Measurements from ENCODE around the gene SIK2. TPM values are rescaled to one million over a fixed set of nuclear protein-coding genes. Genes with fewer than 3 reads are reported as not detected.
"Not testable (repeated sequence)": the region's sequence is repeated elsewhere in the genome, so short reads cannot be mapped to it uniquely, and the experiment has no call there.

Gene SIK2
- polyA plus RNA-seq, 5 donors = 23.2 to 33.7 (median 25.4) TPM

DNA sequence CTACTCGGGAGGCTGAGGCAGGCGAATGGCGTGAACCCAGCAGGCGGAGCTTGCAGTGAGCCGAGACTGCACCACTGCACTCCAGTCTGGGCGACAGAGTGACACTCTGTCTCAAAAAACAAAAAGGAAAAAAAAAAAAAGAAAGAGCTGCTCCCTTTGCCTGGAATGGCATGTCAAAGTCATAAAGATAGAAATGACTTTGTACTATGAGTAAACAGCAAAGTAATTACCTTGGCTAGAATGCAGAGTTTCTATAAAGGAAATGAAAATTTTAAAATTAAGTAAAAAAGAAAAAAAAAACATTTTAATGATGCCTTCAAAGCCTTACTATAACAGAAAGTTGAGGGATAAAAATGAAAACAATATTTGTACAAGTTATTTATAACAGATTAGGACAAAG, 153.8 kb downstream of the SIK2 start:
- no peak for DNase-seq

DNA sequence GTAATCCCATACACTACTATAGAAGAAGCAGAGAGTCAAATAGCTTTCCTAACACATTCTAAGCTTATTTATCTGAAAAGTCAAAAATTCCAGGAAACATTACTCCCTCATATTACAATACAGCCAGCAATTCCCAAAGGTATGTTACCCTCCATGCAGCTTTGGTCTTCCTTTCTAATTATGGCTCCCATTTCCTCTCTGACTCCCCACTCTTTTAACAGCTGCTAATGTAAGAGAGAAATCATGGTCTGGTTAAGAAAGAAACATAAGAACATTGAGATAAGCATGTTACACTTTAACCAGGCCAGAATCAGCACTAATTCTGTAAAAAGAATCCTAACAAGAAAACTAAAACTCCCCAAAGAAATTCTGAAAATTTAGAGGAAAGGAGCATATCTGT, 157.1 kb downstream of the SIK2 start:
- DNase-seq = no peak

DNA sequence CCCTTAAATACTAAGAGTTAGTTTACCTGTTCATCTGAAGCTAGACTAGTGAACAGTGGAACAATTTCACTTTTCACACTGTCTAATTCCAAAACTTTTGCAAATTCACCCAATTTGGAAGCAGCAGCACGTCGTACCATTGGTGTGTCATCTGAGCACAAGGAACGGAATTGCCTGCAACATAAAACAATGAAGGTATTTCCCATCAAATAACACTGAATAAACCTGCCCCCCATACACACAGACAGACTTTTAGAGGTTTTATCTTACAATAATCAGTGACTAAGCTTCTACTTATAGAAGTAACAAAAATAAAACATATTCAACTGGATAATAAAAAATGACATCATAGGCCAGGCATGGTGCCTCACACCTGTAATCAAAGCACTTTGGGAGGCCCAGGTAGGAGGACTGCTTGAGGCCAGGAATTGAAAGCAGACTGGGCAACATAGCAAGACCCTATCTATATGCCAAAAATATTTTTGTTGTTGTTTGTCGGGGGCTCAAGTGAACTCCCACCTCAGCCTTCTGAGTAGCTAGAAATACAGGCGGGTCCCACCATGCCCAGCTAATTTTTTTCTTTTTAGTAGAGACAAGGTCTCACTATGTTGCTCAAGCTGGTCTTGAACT, 157.6 kb downstream of the SIK2 start:
- no peak for DNase-seq

DNA sequence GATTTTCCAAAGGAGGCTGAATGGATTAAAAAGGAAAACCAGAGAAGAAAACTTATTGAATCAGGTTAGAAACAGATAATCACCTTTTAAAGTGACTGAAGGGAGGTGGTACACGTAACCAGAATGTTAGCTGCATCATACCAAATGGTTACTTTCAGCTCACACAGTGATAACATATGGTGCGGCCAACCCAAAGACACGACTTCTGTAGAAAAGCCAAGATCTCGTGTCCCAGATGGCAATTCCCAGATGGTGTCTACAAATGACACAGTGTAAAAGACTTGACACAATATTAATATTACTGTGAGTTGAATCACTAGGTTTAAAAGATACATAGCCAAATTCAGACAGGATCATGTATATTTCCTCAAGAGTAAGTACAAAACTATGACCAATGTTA, 158.8 kb downstream of the SIK2 start:
- DNase-seq = peak in 1 of 2 donors; percentile 28

DNA sequence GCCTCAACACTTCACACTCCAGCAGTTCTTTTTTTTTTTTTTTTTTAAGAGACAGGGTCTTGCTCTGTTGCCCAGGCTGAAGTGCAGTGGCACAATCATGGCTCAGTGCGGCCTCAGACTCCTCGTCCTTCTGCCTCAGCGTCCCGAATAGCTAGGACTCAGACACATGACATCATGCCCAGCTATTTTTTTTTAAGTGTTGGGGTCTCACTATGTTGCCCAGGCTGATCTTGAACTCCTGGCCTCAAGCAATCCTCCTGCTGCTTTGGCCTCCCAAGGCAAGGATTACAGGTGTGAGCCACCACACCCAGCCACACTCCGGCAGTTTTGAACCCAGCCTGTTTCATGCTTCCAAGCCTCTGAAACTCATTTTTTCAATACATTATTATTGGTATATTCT, 160.3 kb downstream of the SIK2 start:
- no peak for DNase-seq

DNA sequence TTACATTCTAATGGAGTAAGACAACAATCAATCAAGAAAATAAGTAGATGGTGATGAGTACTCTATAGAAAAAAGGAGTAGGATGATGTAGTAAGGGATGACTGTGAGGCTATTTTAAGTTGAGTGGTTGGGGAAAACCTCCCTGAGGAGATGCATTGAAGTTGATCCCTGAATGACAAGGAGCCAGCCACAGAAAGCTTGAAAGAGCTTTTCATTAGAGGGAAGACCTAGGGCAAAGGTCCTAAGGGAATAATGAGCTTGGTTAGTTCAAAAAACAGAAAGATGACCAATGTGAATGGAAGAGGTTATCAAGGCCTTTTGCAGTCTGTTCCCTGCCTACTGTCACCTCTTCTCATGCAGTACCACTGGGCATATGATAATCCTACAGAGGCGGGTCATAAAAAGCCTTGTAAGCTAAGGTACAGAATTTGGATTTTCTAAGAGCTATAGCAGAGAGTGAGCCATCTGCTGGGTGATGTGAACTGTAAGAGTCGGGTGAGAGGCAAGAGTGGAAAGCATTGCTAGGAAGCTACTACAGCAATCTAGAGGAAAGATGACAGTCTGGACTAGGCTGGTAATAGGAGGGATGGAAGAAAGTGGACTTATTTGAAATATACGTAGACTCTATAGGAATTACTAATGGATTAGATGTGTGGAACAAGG, 160.9 kb downstream of the SIK2 start:
- DNase-seq = no peak

DNA sequence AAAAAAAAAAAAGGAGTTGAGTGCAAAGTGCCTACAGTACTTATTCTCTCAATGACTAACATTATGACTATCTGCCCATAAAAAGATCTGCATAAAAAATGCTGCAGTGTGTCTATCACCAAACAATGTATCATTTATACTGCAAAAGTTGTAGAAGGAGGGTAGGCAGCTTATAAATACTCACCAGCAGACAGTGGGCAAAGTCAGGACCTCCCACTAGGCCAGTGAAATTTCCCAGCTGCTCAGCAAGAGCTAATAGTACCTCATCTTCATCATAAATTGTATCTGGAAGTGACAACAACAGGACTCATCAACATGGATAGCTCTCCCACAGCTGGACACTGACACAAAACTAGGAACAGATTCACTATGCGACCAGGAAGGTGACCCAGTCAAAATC, 162.4 kb downstream of the SIK2 start:
- no peak for DNase-seq

DNA sequence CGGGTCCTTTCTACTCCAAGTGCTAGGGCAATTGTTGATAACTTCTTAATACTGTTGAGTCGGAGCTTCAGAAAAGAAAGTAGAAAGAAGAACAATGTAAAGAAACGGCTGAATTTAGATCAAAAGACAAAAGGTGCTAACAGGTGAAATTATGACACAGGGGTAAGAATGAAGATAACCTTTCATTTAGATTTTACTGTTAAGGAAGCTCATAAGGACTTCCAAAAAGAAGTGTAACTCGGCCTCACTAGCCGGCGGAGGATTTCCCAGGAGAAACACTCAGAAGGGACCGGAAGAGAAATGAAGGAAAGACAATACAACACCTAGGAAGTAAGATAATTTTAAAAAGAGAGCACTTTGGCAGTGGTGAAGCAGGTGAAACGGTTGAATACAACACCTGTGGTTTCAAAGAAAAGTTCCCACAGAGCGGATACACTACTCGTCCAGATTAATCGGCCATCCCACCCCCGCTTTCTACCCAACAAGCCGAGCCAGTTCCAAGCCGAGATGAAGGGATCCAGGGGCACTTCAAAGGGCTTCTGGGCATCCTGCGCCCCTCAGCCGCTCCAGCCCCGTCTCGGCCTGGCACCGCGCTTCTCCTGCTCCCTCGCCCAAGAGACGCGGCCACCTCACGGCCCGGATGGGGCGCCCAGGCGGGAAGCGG, 163.2 kb downstream of the SIK2 start:
- no peak for DNase-seq

DNA sequence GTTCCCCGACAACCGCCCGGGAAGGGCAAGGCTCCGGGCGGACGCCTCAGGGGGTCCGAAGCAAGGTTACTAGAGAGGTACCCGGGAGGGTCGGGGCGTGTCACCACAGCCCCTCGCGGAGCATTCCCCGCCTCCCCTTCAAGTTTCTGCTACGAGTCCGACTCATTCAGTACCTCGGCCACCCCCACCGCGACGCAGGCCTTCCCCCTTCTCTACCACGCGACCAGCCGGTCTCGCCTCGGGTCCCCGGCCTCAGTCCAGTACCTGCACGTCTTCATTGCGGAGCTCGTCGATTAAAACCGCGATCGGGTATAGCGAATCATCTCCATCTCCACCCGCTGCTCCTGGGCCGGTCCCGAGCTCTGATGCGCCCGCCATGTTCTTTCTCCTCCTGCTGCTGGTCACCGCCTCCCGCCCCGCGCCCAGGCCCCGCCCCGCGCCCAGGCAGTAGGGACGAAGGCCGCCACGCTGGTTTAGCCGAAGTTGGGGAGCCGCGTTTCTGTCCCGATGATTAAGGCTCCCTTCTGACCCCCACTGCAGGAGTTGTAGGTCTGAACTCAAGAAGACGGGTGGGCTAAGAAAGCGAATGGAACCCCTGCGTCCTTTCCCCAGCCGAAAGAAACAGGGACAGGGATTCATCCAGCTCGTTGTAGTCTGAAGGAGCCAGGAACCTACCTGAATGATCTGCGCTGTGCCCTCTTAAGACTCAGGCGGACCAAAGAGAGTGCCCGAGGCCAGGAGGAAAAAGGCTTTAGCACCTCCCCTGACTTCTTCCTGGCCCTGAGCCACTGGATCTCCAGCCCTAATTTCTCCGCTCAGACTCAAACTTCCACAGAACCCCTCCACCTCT, 164.0 kb downstream of the SIK2 start, which contains the start of gene PPP2R1B:
TSS of gene PPP2R1B (minus strand) at position 406 of the 850 bp plus-strand sequence. CDS start at position 378, 28 bp downstream.
- DNase-seq = peak; percentile 81 to 85

DNA sequence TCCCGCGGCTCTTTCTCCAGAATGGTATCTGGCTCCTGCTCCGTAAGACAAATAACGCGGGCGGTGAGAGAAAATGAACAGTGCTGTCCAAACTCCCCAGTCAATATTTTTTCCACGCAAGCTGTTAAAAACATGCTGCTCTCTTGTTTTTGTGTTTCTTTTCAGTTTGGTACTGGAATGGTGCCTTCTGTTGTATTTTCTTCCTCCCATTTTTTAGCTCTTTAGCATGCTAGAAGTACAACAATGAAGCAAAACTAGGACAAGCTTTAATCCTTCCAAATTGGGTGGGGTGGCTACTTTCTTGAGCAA, 164.5 kb downstream of the SIK2 start:
- DNase-seq = no peak

DNA sequence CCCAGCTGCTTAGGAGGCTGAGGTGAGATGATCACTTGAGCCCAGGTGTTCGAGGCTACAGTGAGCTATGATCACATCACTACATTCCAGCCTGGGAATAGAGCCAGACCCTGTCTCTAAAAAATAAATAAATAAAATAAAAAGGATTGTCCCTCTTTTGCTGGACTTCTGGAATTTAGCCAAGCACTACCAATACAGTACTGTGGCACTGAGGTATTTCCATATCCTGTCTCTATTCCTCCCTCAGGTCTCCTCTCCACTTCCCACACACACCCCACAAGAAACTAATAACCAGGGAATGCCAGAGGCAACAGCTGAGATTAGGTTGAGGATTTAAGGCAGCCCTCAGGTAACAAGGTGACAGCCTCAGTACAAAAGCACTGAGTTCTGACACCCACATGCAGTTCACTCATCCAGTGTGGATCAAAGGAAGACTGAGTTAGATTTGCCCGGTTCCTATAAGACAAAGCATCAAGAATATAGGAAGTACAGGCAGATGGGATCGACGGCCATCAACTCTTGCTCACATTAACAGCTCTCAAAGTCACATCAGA, 168.4 kb downstream of the SIK2 start:
- DNase-seq = no peak

DNA sequence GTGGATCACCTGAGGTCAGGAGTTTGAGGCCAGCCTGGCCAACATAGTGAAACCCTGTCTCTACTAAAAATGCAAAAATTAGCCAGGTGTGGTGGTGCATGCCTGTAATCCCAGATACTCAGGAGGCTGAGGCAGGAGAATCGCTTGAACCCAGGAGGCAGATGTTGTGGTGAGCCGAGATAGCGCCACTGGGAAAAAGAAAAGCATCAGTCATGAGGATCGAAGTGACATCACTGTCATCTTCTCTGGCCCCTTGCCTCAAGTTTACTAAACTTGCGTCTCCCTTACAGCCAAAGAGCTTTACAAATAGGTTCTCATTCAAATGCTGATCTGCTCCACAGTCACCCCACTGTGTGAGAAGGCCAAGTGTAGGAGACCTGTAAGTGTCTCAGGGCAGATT, 169.0 kb downstream of the SIK2 start:
- not testable (repeated sequence) for DNase-seq

DNA sequence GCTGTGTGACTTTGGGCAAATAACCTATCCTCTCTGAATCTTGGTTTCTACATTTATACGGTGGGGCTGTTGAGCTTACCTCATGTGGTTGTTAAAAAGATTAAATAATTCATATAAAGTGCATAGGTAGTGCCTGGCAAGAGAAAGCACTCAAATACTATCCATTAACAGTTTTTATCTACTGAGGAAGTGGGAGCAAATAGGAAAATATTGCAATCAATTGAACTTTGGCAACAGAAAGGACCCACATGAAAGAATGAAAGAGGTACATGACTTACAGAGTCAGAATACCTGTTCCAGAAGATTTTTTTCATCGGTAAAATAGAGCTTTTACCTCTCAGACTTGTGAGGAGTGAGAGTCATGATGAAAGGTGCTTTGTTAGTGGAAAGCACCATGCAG, 170.3 kb downstream of the SIK2 start:
- DNase-seq = no peak

DNA sequence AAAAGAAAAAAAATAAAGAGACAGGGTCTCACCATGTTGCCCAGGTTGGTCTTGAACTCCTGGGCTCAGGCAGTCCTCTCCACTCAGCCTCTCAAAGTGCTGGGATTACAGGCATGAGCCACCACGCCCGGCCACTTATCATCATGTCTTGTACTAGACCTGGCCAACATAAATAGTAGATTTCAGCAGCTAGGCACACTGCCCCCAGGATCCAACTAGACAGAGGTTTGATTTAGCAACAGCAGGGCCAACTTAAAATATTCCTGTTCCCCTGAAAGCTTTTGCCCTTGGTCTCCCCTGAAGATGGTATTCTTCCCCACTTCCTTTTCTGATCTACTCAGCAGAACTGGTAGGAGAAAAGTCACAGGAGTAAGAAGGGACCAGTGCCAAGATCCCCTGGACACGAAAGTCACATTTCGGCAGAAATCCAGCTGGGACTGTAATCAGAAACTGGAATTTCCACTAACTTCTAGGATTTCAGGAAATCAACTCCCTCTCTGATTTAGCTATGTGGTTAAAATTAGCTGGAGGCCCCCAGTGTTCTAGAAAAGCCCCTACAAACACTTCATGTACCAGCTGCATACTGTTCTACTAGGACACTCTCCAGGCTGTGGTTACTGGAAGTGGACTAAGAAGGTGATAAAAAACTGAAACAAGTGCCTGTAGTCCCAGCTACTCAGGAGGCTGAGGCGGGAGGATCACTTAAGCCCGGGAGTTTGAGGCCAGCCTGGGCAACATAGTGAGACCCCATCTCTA, 172.9 kb downstream of the SIK2 start:
- DNase-seq = peak; percentile 66 to 73

DNA sequence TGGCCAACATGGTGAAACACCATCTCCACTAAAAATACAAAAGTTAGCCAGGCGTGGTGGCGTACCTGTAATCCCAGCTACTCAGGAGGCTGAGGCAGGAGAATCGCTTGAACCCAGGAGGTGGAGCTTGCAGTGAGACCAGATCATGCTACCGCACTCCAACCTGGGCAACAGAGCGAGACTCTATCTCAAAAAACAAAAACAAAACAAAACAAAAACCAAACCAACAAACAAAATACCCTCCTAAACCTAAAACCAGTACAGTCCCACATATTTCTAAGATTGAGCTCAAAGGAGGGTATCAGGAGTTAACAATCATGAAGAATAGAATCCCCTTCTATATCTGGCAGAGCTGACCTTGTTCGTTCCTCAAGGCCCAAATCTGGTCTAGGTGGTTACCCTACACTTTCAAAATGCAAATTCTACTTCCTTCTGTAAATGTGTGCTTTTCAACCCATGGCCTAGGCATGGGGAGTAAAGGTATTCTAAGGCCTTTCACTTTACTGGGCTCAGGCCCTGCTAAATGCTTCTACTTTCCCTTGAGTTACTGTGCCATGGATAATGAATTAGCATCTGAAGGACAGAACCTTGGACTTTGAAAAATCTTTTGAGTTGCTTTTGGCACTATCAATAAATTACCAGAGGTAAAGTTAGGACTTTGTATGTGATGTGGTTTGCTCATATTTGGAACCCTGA, 174.3 kb downstream of the SIK2 start:
- no peak for DNase-seq

DNA sequence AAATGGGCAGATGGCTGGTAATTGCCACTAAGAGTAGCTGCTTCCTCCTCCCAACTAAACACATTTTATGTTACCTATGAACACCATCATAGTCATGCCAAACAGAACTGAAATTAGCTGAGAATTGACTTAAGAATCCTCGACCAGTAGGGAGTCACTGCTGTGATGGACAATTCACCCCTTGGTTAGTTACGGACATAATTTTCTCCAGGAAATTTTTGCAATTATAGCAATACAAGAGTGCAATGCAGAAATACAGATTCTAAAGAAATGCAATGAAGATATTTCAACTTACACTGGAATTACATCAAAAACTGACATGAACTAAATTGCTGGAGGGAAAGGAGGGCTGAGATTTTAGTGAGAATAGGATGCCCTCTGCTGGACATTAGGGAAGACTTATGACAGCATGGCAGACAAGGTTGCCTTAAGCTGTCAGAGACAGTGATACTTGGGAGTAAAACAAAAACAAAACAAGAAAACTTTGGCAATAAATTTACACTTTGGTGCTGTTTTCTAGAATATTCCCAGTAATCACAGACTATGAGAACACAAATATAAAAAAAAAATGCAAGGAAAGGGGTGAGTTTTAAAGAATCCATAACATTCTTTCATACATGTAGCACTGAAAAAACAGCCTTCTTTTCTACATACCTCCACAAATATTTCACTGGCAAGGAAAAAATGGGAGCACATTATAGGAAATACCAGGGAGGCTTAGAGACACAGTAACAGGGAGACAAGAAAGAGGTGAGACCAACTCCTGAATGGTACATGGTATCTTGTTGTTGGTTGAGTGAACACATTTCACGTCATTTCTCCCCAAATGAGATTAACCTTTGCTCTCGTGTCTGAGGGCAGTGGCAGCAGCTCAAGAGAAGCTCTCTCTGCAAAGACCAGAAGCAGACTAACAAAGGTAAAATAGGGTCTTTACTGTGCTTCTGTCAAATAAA, 175.1 kb downstream of the SIK2 start:
- DNase-seq = peak; percentile 59 to 74

DNA sequence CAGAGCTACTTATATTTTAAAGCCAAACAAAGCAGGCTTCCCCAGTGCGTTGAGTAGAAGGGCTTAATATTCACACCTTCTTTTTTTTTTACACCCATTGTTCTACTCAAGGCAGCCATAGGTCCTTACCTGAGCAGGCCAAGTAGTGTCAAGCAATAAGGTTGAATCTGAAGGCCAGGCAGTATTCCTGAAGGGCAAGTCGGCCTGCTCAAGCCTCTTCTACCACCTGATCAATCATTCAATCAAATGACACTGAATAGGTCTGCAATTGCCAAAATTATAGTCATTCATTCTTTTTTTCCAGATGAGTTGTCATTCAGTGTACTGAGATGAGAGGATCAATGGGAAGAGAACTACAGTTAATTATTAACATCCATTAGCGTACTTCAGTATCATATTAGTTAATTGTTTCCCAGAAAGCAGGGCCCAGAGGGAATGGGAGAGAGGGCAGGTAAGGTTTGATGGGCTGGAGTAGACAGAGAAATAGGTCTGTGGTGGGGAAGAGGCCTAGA, 175.9 kb downstream of the SIK2 start:
- DNase-seq = no peak

DNA sequence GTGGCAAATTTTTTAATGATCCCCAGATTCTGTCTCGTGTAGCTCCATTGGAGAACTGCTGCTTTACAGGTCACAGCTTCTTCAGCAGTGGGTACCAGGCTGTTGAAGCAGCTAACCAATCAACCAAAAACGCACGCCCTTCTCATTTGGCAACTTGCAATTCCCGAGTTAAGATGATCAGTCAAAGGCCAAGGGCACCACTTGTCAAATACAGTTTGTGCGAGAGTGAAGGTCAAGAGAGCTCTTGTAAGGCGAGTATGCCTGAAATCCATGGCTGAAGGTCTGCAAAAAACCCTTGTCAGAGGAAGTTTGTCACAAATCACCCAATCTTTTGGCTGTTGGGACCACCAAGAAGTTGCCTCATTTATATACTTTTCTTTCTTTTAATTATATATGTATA, 176.9 kb downstream of the SIK2 start:
- DNase-seq = no peak

Measured in right lung (tissue), 5 donors.